ENCODE results near the gene XRCC5.
"Not testable (repeated sequence)": the region's sequence is repeated elsewhere in the genome, so short reads cannot be mapped to it uniquely, and the experiment has no call there.

XRCC5 gene

DNA sequence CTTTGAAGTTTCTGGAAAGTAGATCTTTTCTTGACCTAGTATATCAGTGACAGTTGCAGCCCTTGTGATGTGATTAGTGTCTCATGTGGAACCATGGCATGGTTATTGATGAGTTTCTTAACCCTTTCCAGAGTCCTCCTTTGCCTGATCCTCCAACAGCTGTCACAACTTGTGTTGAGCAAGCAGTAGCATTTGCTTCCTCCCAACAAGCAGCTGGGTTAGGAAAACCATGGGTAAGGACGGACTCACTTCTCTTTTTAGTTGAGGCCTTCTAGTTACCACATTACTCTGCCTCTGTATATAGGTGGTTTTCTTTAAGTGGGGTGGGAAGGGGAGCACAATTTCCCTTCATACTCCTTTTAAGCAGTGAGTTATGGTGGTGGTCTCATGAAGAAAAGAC is 96.3 kb downstream of the XRCC5 start:
- DNase-seq = no peak

DNA sequence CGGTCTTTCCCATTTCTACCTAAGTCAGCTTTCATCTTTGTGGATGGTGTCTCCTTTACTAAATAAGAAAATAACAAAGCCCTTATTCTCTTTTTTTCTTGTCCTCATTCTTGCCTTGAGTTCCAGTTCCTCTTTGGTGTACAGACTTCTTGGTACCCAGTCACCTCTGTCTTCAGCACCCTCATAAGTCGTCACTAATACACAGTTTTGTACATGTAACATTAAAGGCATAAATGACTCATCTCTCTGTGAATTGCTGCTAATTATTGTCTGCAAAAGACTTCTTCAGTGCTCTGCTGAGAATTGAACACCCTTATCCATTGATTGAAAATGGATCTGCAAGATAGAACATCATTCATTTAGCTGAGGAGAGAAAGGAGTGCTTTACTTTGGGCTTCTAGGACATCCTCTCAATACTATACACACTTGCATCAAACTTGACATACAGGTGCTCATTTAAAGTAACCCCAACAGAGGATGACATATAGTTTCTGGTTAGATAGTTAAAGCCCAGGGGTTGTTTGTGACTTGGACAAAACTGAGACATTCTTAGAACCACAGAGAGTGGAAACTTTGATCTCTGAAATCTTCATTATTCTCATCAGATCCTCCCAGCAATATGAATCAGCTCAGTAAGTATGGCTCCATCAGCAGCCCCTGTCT is 97.0 kb downstream of the XRCC5 start:
- DNase-seq = no peak

DNA sequence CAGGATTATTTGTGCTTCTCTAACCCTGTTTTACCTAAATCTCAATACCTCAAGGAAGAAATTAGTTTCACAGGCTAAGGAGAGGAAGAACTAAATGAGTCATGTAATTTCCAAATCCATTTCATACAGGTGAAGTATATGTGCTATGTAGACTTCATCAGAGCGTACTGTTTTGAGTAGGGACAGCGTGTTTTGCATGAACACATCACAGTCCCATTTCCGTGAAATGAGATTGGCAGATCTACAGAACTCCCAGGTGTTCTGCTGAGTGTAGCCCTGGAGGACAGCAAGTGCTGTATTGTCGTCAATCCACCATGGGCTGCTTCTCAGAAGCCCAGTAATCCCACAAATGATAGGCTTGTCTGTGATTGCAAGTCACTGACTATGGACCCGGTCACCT is 97.7 kb downstream of the XRCC5 start:
- DNase-seq = no peak

DNA sequence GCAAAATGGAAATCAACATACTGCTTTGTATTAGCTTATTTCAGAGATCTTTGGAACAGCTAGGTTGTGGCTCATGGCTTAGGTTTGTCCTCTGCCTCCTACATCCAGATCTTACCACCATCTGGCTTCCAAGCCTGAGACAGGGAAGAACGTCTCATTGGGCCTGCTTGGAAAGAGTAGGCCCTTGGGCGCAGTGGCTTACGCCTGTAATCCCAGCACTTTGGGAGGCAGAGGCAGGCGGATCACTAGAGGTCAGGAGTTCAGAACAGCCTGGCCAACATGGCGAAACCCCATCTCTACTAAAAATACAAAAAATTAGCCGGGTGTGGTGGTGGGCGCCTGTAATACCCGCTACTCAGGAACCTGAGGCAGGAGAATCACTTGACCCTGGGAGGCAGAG is 99.5 kb downstream of the XRCC5 start:
- DNase-seq = not testable (repeated sequence)

DNA sequence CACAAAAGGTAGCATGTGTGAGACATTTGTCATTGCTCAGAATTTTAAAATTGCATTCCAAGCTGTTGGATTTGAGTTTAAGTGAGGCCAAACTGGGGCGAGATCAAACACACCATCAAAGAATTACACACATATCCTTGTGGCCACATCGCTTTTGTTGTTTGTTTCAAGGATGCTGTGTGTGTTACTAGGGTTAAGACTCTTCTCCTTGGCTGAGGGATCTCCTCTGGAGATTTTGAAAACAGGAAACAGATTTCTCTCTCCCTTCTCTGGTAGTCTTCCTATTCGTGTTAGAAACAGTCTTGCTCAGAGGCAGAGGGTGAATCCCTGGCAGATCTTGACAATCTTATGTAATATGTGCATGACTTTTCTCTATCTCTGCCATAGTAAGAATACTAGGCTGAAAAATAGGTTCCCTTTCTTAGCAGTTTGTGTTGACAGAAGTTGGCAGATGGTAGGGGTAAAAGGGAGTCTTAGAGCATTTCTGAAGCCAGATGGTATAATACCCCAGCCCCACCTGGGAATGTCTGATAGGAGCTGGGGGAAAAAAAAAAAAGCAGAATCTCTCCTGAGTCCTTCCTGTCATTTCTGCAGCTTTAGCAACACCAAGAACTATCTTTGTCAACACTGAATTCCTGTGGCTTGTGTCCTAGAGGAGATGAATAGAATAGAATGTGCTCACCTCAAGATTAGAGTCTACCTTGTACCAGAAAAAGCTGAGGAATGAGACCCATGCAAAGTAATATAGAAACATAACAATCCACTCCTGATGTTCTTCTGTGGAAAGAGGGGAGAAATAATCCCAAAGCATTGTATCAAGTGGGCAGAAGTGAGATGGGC is 101.8 kb downstream of the XRCC5 start:
- DNase-seq = no peak

DNA sequence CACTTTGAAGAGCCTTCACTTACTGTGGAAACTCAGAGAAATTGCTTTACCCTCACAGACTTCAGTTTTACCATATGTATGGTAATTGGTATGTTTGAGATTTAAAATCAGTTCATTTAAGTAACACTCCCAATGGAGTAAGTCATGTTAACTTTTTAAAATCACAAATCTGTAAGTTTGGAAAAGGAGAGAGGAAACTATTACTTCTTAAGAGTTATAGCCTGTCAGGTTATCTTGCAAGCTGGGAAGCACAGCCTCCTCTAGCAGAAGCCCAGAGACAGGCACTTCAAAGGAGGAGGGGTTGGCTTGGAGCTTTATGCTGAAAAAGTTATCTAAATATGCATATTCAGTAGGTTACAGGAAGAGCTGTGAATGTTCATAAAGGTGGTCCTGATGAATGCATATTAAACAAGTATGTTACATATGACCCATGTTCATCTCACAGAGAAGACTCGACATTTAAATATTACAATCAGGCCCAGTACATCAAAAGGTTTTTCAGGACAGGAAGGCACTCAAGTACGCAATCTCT is 102.5 kb downstream of the XRCC5 start:
- DNase-seq = no peak

DNA sequence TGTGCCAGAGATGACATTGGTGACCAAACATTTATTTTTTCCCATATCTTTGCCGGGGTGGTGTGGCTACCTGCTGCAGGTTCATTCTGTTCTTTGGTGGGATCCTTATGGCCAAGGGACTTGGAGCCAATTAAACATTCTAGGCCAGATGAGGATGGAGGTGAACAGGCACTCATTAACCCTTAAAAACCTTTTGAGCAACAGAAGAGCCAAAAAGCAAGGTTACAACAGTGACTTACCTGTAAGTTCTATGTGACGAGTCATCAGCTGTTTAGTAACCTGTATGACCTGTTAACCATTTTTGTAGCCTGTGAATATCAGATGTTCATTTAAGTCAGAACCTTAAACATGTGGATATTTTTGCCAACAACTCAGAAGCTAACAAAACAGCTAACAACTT is 105.6 kb downstream of the XRCC5 start:
- DNase-seq = no peak

DNA sequence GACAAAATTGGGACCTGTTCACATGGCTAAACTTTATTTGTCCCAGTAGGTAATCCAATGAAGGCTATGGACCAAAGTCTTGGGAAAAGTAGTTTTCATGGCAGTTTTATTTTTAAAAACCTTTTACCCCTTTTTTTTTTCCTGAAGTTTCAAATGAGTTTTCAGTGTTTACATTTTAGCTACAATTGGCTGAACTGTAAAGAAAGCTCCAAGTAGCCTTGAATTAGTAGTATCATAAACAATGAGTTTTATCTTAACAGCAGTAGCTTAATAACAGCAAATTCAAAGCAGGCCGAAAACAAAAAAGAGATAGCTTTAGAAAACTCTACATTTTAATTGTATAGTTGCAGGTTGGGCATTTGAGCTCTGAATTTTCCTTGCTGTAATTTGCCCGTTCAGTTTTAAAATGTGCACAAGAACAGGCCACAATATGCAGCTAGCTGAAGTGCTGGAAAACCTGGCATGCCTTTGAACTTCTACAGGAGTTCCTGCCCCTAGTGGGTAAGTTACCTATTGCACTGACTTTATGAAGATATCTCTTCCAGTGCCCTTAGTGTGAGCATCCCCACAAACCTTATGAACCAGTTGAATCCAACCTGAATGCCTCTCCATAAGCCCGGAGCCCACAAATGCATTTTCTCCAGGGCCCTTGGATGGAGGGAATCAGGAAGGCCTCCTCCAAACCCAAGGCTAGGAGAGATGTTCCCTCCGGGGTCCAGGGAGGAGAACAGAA is 106.7 kb downstream of the XRCC5 start:
- no peak for DNase-seq

DNA sequence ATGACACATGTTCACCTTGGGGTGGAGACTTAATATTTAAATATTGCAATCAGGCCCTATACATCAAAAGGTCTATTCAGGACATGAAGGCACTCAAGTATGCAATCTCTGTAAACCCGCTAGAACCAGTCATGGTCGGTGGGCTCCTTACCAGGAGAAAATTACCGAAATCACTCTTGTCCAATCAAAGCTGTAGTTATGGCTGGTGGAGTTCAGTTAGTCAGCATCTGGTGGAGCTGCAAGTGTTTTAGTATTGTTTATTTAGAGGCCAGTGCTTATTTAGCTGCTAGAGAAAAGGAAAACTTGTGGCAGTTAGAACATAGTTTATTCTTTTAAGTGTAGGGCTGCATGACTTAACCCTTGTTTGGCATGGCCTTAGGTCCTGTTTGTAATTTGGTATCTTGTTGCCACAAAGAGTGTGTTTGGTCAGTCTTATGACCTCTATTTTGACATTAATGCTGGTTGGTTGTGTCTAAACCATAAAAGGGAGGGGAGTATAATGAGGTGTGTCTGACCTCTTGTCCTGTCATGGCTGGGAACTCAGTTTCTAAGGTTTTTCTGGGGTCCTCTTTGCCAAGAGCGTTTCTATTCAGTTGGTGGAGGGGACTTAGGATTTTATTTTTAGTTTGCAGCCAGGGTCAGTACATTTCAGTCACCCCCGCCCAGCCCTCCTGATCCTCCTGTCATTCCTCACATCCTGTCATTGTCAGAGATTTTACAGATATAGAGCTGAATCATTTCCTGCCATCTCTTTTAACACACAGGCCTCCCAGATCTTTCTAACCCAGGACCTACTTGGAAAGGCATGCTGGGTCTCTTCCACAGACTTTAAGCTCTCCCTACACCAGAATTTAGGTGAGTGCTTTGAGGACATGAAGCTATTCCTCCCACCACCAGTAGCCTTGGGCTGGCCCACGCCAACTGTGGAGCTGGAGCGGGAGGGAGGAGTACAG is 108.1 kb downstream of the XRCC5 start:
- no peak for DNase-seq

DNA sequence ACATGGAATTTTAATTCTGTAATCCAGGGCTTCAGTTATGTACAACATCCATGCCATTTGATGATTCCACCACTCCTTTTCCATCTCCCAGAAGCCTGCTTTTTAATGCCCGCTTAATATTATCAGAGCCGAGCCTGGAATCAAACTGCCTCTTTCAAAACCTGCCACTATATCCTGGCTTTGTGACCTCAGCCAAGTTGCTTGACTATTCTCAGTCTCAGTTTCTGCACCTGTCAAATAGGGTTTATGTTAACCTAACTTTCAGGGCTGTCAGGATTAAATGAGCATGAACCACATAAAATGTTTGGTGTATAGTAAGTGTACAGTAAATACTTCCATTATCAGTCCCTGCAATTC is 108.7 kb downstream of the XRCC5 start:
- DNase-seq = no peak

DNA sequence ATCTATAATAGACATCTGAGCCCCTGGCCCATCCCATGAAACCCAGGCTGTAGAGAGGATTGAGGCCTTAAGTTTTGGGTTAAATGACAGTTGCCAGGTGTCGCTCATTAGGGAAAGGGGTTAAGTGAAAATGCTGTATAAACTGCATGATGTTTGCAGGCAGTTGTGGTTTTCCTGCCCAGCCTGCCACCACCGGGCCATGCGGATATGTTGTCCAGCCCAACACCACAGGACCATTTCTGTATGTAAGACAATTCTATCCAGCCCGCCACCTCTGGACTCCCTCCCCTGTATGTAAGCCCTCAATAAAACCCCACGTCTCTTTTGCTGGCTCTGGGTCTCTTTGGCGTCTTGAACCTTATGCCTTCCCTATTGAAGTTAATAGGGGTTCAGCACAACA is 110.7 kb downstream of the XRCC5 start:
- DNase-seq = no peak

DNA sequence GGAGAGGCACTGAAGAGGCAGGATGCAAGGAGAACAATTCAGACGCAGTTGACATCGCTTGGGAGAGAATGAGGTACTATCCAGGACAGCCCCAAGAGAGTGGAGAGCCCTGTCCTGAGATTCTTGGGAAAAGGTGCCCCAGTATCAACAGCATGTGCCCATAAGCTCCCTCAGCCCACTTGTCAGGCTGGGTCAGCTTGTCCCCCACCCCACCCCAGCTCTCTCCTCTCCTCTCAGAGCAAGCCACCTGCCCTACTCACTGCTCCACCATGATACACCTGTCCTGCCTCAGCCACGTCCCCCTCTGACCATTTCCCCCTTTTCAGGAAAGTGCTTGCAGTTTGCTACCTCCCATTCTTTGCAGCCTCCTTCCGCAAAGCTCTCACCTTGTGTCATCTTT is 111.8 kb downstream of the XRCC5 start:
- DNase-seq = no peak

DNA sequence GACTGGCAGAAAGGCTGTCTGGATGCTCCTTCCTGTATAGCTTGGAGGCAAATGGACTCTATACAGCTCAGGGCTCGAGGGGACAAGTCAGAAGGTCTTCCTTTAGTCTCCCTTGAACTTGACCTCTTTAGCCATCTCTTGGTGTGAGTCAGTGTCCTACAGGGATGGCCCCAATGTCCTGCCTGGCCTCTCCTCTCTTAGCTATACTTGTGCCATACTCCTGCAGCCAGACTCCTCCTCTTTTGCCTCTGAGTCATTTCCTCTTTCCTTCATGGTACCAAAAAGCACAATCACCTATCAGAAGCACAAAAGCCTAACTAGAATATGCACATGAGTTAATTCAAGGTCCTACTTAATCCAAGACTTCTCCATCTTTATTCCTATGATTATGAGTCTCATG is 112.7 kb downstream of the XRCC5 start:
- DNase-seq = no peak

DNA sequence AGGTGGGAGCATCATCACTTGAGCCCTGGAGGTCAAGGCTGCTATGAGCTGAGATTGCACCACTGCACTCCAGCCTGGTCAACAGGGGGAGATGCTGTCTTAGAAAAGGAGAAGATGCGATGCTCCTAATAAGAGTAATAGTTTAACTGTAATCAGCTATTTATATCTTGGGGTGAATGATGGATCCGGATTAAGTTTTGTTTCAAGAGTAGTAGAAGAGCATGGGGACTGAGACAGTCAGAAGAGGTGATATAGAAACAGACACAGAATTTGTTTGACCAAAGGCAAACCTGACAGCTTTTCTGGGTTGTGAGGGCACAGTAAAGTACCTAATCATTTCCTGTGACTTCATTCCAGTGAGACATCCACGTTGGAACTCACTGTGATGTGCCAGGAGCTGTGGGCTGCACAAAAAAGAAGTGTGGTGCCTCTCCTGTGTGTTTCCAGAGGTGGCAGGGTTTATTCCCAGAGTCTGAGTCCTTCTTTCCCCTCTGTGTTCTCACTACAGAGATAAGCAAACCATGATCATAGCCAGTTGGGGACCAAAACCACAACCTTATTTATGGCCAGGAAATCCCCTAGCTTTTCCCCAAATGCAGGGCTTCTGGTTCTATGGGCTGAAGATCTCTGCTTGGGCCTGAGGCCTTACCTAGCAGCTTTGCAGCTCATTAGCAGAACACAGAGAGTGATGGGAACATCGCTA is 113.7 kb downstream of the XRCC5 start:
- peak in 1 of 2 donors; percentile 20 for DNase-seq

DNA sequence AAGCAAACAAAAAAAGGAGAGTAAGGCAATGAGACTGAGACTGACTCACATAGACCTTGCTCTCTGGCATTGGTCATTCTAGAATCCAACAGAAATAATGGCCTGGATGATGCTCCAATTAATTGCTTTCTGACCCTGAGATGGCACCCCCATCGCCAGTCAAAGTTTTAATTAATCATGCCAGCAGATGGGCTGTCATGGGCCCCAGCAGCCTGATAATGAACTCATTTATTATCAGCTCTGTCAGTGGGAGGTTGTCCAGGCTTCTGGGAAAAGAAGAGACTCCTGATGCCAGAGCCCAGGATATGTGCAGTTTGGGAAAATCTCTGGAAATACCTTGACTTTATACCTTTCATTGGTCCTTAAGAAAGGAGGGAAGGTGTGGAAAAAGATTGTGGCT is 115.2 kb downstream of the XRCC5 start:
- DNase-seq = no peak

DNA sequence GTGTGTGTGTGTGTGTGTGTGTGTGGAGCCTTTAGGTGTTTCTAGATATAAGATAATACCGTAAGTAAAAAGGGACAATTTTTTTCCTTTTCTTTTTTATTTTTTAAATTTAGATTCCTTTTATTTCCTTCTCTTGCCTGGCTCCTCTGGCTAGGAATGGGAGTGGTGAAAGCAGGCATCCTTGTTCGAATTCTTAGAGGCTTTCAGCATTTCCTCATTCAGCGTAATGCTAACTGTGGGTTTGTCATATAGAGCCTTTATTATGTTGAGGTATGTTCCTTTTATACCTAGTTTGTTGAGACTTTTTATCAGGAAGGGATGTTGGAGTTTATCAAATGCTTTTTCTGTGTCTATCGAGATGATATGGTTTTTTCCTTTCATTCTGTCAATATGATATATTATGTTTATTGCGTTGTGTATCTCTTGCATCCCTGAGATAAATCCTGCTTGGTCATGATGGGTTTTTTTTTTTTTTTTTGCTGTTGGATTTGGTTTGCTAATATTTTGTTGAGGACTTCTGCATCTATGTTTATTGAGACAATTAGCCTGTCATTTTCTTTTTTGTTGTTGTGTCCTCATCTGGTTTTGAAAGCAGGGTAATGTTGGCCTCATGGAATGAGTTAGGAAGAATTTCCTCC is 120.2 kb downstream of the XRCC5 start:
- no peak for DNase-seq

DNA sequence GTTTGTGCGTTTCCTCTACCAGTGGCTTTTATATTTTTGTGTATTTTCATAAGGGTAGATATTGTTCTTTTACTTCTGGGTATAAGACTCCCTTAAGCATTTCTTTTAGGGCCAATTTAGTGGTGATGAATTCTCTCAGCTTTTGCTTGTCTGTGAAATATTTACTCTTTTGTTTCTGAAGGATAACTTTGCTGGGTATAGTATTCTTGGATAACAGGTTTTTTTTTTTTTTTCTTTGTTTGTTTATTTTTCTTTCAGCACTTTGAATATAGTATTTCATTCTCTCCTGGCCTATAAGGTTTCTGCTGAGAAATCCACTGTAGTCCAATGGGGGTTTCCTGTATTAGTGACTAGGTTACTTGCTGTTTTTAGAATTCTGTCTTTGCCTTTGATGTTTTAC is 122.7 kb downstream of the XRCC5 start:
- DNase-seq = no peak

DNA sequence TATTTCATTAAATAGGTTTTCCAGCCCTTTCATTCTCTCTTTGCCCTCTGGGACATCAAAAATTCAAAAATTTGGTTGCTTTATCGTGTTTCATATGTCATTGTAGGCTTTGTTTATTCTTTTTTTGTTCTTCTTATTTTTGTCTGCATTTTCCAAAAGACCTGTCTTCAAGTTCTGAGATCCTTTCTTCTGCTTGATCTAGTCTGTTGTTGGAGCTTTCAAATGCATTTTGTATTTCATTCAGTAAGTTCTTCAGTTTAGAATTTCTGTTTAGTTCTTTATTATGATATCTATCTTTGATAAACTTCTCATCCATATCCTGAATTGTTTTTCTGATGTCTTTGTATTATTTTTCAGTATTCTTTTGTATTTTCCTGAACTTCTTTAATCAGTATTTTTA is 123.6 kb downstream of the XRCC5 start:
- DNase-seq = no peak

DNA sequence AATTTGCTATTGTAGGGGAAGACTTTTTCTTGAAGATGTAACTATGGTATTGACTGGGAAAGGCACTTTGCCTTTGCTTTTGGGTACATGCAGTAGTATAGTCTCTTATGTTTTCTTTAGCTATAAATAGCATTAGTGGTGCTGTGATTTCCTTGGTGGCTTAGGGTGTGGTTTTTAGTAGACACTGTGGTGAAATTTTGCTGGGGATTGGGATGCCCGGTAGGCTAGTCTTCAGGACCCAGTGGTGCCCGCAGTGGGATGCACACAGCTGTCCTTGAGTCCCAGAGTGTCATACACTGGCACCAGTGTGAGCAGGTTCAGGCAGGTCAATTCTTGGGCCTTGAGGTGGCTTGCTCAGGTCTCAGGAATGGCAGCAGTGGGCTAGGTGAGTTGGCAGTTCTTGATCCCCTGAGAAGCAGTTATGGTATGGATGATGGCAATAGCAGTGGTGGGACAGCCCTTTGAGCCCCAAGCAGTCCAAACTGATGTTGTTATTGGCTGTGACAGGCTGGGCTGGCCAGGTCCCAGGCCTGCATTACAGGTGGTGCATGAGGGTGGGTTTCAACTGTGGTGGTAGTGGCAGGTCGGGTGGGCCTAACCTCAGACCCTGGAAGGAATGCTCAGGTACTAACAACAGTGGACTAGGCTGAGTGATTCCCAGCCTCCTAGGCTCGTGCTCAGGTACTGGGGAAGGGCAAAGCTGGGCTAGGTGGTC is 124.3 kb downstream of the XRCC5 start:
- no peak for DNase-seq

DNA sequence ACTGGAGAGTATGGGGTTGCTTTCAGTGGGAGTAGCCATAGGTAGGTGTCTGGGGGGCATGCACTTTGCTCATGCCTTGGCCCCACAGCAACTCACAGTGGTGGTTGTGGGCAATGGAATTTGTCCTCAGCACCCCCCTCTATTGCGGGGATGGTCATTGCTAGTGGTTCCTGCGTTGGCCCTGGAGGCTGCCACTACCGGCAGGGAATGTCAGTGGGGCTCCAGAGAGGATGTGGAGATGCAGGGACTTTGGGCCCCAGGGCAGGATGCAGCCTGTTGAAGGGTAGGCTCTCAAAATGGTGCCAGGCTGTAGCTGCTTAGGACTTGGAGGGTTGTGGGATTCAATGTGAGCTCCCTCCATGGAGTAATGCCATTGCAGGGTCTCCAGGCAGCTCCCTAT is 125.0 kb downstream of the XRCC5 start:
- DNase-seq = no peak

DNA sequence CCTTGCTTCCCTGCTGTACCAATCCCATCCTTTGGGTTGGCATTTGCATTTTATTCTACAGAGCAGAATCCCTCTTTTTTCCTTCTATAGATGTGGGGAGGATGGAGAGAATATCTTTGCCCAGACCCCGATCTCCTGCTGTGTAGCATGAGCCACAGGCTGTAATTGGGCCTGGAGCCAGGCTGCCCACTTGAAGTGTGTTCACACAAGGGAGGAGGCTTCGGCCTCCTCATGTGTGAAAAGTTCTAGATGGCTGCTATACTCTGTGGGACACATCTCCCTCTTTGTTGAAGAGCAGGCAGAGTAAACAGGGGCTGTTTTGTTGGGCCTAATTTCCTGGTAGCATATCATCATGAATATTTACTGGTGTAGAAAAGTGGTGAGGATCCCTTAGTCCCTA is 126.3 kb downstream of the XRCC5 start:
- no peak for DNase-seq
